Adipocyte (in vitro differentiated cells): ENCODE results near the gene STAT2.
A peak's percentile ranks its signal among the peaks of the same experiment; 100 is the strongest.

Experiments
- DNase-seq: peaks from one replicate; pipeline ENCODE4 v3.0.0-alpha.2; 2015; ENCODE audit warnings: low read depth
- H3K27me3 ChIP-seq: replicated peaks from 2 replicates; pipeline ENCODE4 v1.7.0; 2013; ENCODE audit warnings: mild to moderate bottlenecking, low read length, moderate library complexity; ENCODE audit not compliant: control insufficient read depth, insufficient read depth
- H3K36me3 ChIP-seq: 2 replicates; pipeline ENCODE4 v1.7.0; 2013; ENCODE audit warnings: low read length, mild to moderate bottlenecking, moderate library complexity; ENCODE audit not compliant: control insufficient read depth, insufficient read depth, severe bottlenecking
- H3K4me1 ChIP-seq: 2 replicates; pipeline ENCODE4 v1.7.0; 2013; ENCODE audit warnings: mild to moderate bottlenecking, low read length, moderate library complexity; ENCODE audit not compliant: control insufficient read depth, insufficient read depth
- H3K4me3 ChIP-seq: 2 replicates; pipeline ENCODE4 v1.7.0; 2013; ENCODE audit warnings: mild to moderate bottlenecking, low read length, moderate library complexity
- H3K9ac ChIP-seq: 2 replicates; pipeline ENCODE4 v1.7.0; 2013; ENCODE audit warnings: mild to moderate bottlenecking, low read length, moderate library complexity
- H3K9me3 ChIP-seq: 2 replicates; pipeline ENCODE4 v1.7.0; 2013; ENCODE audit warnings: mild to moderate bottlenecking, low read length, moderate library complexity; ENCODE audit not compliant: control insufficient read depth

STAT2 gene

DNA sequence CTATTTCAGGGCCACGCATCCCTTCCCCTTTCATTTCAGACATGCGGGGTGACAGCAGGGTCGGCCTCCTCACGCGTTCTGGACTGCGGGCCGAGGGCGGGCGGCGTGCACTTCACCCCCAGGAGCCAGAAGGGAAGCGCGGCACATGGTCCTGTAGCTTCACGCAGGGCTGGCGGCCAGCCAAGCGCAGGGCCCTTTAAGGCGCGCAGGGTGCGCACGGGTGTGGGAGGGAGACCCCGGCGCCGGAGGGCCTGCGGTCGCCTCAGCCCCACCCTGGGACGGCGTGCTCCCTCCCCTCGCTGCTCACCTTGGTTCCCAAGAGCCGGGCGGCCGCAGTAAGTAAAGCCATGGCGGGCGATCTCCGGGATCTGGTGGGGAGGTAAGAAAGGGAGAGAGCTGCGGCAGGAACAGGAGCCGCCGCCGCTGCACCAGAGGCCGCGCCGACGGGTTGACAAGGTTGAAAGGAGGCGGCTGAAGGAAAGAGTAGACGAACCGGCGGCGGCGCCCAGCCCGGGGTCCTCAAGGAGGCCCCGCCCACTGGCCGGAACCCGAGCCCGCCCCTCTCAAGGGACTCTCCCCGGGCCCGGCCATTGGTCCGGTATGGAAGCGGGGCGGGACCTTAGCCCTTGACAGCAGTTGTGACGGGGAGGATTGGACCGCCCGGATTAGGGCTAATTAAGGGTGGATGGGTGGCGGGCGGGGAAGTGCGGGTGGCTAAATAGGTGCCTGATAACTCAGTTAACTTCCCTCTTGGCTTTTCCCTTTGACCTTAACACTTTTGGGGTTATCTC lies 59.9 kb downstream of the STAT2 start, which contains the start of gene CS:
TSS of gene CS (minus strand) at position 478 of the 791 bp plus-strand sequence. CDS start at position 349, 129 bp downstream.
- Histone ChIP-seq H3K36me3 (peaks cover 21% of the 10 kb centered on the region), H3K9ac (peak within 1 kb of the TSS; percentile 100), H3K27me3 (no peaks in the 10 kb centered on the region), H3K4me3 (peak within 1 kb of the TSS; percentile 100), H3K4me1 (peaks cover 48% of the 10 kb centered on the region), H3K9me3 (no peaks in the 10 kb centered on the region)
- DNase-seq: peak; percentile 100

DNA sequence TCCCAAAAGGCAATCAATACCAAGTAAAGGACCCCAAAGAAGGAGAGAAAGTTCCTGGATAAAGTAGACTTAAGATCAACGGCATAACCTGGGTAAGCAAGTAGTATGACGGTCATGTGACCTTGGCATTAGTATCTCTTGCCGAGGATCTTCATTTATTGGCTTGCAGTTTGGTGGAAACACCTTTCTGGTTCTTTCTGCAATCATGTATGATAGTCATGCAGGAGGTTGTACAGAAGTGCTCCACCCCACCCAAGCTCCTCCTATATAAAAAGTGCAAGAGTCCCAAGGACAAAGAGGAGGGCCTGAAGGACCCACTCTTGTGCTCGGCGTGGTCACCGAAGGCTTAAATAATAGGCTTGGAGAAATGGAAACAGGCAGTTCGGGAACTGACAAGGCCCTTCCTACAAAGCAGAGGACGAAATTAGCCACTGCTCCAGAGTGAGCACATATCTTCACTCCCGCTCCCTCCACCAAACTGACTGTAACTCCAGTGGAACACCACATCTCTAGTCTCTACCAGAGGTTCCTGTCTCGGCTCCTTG lies 60.5 kb downstream of the STAT2 start:
- Histone ChIP-seq H3K9ac (peak overlapping the region; percentile 100), H3K4me1 (peaks cover 48% of the 10 kb centered on the region), H3K4me3 (peak overlapping the region; percentile 100), H3K36me3 (peaks cover 18% of the 10 kb centered on the region), H3K27me3 (no peaks in the 10 kb centered on the region), H3K9me3 (no peaks in the 10 kb centered on the region)
- no peak for DNase-seq

DNA sequence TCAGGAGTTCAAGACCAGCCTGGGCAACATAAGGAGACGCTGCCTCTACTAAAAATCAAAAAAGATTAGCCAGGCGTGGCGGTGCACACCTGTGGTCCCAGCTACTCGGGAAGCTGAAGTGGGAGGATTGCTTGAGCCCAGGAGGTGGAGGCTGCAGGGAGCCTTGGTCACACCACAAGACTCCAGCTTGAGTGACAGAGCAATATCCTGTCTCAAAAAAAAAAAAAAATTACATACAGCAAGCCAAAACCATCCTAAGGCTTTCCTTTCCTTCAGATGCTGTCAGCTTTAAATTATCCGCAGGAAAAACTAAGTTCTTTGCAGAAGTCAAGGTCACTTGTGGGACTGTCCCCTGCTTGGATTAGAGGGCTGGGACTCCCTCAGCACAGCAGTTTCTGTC lies 61.1 kb downstream of the STAT2 start:
- no peaks in the 10 kb centered on the region for H3K27me3 ChIP-seq
- H3K4me3 ChIP-seq: peak overlapping the region; percentile 100
- no peak for DNase-seq
- peaks cover 48% of the 10 kb centered on the region for H3K4me1 ChIP-seq
- H3K9ac ChIP-seq: peak overlapping the region; percentile 100
- peaks cover 12% of the 10 kb centered on the region for H3K36me3 ChIP-seq
- H3K9me3 ChIP-seq: no peaks in the 10 kb centered on the region

DNA sequence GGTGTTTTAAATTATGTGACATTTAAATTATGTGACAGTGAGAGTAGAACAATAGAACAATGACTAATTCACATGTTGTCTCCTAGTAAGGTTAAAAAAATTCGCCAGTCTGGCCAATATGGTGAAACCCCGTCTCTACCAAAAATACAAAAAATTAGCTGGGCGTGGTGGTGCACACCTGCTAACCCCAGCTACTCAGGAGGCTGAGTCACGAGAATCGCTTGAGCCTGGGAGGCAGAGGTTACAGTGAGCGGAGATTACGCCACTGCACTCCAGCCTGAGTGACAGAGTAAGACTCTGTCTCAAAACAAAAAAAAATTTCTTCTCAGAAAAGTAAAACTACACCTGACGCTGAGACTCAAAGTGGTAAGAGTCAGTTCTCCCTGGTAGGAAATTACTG lies 62.5 kb downstream of the STAT2 start:
- DNase-seq: no peak
- Histone ChIP-seq H3K27me3 (no peaks in the 10 kb centered on the region), H3K9me3 (no peaks in the 10 kb centered on the region), H3K9ac (peak overlapping the region; percentile 100), H3K4me1 (peaks cover 53% of the 10 kb centered on the region), H3K36me3 (peaks cover 12% of the 10 kb centered on the region), H3K4me3 (peak overlapping the region; percentile 100)

DNA sequence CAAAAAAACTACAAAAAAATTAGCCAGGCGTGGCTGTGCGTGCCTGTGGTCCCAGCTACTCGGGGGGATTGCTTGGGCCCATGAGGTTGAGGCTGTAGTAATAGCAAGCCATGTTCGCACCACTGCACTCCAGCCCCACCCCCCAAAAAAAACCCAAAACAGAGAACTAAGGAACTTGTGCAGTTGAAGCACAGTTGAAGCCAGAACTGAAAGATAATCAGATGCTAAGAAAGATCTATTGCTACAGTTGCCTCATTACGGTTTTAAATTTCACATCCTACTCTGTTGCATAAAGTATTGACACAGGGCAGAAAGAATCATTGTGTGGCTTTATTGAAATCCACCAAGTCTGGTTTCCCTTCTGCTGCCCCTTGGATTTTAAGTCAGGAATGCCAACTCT lies 63.6 kb downstream of the STAT2 start:
- peak overlapping the region; percentile 100 for H3K4me3 ChIP-seq
- peak overlapping the region; percentile 66 for H3K9ac ChIP-seq
- peak; percentile 40 for DNase-seq
- H3K27me3 ChIP-seq: no peaks in the 10 kb centered on the region
- peaks cover 13% of the 10 kb centered on the region for H3K36me3 ChIP-seq
- peaks cover 55% of the 10 kb centered on the region for H3K4me1 ChIP-seq
- no peaks in the 10 kb centered on the region for H3K9me3 ChIP-seq

DNA sequence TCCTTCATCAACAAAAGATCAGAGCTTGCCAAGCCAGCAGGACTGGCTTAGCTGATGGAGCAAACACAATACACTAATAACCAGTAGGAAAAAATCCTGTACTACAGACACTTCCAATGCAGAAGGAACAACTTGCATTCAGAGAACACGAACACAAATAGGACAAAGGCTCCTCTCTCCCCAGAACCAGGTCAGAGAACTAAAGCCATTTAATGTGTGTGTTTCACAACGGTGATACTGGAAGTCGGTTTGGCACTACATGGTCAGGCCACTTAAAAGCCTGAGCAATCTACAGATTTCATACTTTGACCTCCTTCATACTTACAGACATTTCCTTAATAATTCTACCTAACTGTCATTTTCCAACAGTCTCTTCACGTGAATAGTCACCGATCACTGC lies 66.1 kb downstream of the STAT2 start:
- H3K36me3 ChIP-seq: peaks cover 30% of the 10 kb centered on the region
- no peaks in the 10 kb centered on the region for H3K27me3 ChIP-seq
- peak overlapping the region; percentile 62 for H3K9ac ChIP-seq
- no peak for DNase-seq
- no peaks in the 10 kb centered on the region for H3K9me3 ChIP-seq
- peaks cover 48% of the 10 kb centered on the region for H3K4me1 ChIP-seq
- no peak overlapping the region for H3K4me3 ChIP-seq
